ENCODE measurements around the gene FOXO3.

The FOXO3 gene

GRCh38 chr6:108714766-108715414, 154.2 kb downstream of the FOXO3 start:
- H3K36me3 ChIP-seq (ENCODE audit: control insufficient read depth, insufficient read depth, low read length), result no peaks in the 10 kb centered on the region
- no peak overlapping the region for H3K4me3 ChIP-seq (ENCODE audit: extremely low read depth, insufficient read depth, low read length, poor library complexity, severe bottlenecking)
- no peaks in the 10 kb centered on the region for H3K9me3 ChIP-seq (ENCODE audit: control insufficient read depth, low read length)
- H3K4me1 ChIP-seq (ENCODE audit: control insufficient read depth, insufficient read depth, low read length, poor library complexity, severe bottlenecking), result peaks cover 13% of the 10 kb centered on the region
- H3K27ac ChIP-seq (ENCODE audit: low read depth, low read length, severe bottlenecking), result no peak overlapping the region
- WGBS, 2 experiments (ENCODE audit: insufficient coverage in 2 of 2), result 88 to 91% methylated on average over 9 of the region's 9 CpGs

- no CpG with 5 or more reads among the region's 5 CpGs for WGBS, 2 experiments (ENCODE audit: insufficient coverage in 2 of 2)
Measured at GRCh38 chr6:108715832-108716231, 155.1 kb downstream of the FOXO3 start.

GRCh38 chr6:108716801-108717791, 156.4 kb downstream of the FOXO3 start:
- H3K4me3 ChIP-seq (ENCODE audit: extremely low read depth, insufficient read depth, low read length, poor library complexity, severe bottlenecking), result no peak overlapping the region
- no peaks in the 10 kb centered on the region for H3K36me3 ChIP-seq (ENCODE audit: control insufficient read depth, insufficient read depth, low read length)
- H3K9me3 ChIP-seq (ENCODE audit: control insufficient read depth, low read length), result no peaks in the 10 kb centered on the region
- H3K4me1 ChIP-seq (ENCODE audit: control insufficient read depth, insufficient read depth, low read length, poor library complexity, severe bottlenecking), result peaks cover 12% of the 10 kb centered on the region
- 93 to 96% methylated on average over 26 to 33 of the region's 39 CpGs for WGBS, 2 experiments (ENCODE audit: insufficient coverage in 2 of 2)
- H3K27ac ChIP-seq (ENCODE audit: low read depth, low read length, severe bottlenecking), result no peak overlapping the region

More at GRCh38 chr6:108715832-108716231, 155.1 kb downstream of the FOXO3 start:
- no peaks in the 10 kb centered on the region for H3K9me3 ChIP-seq (ENCODE audit: control insufficient read depth, low read length)
- no peak overlapping the region for H3K27ac ChIP-seq (ENCODE audit: low read depth, low read length, severe bottlenecking)
- peaks cover 13% of the 10 kb centered on the region for H3K4me1 ChIP-seq (ENCODE audit: control insufficient read depth, insufficient read depth, low read length, poor library complexity, severe bottlenecking)
- no peaks in the 10 kb centered on the region for H3K36me3 ChIP-seq (ENCODE audit: control insufficient read depth, insufficient read depth, low read length)
- no peak overlapping the region for H3K4me3 ChIP-seq (ENCODE audit: extremely low read depth, insufficient read depth, low read length, poor library complexity, severe bottlenecking)

- Histone ChIP-seq H3K9me3 (ENCODE audit: control insufficient read depth, low read length) (peaks cover 5% of the 10 kb centered on the region), H3K36me3 (ENCODE audit: control insufficient read depth, insufficient read depth, low read length) (no peaks in the 10 kb centered on the region), H3K4me1 (ENCODE audit: control insufficient read depth, insufficient read depth, low read length, poor library complexity, severe bottlenecking) (peaks cover 8% of the 10 kb centered on the region), H3K27ac (ENCODE audit: low read depth, low read length, severe bottlenecking) (no peak overlapping the region), H3K4me3 (ENCODE audit: extremely low read depth, insufficient read depth, low read length, poor library complexity, severe bottlenecking) (no peak overlapping the region)
- 83 to 87% methylated on average over 2 to 3 of the region's 3 CpGs for WGBS, 2 experiments (ENCODE audit: insufficient coverage in 2 of 2)
Measured at GRCh38 chr6:108719477-108719876, 158.8 kb downstream of the FOXO3 start.

GRCh38 chr6:108720827-108721226, 160.1 kb downstream of the FOXO3 start:
- no peak overlapping the region for H3K4me3 ChIP-seq (ENCODE audit: extremely low read depth, insufficient read depth, low read length, poor library complexity, severe bottlenecking)
- peaks cover 8% of the 10 kb centered on the region for H3K4me1 ChIP-seq (ENCODE audit: control insufficient read depth, insufficient read depth, low read length, poor library complexity, severe bottlenecking)
- H3K27ac ChIP-seq (ENCODE audit: low read depth, low read length, severe bottlenecking), result no peak overlapping the region
- no peaks in the 10 kb centered on the region for H3K36me3 ChIP-seq (ENCODE audit: control insufficient read depth, insufficient read depth, low read length)
- peaks cover 5% of the 10 kb centered on the region for H3K9me3 ChIP-seq (ENCODE audit: control insufficient read depth, low read length)
- WGBS, 2 experiments (ENCODE audit: insufficient coverage in 2 of 2), result 77 to 94% methylated on average over 2 of the region's 2 CpGs

GRCh38 chr6:108721286-108721685, 160.6 kb downstream of the FOXO3 start:
- no peak overlapping the region for H3K27ac ChIP-seq (ENCODE audit: low read depth, low read length, severe bottlenecking)
- 20 to 65% methylated on average over 1 to 2 of the region's 5 CpGs for WGBS, 2 experiments (ENCODE audit: insufficient coverage in 2 of 2)

GRCh38 chr6:108723594-108723993, 162.9 kb downstream of the FOXO3 start:
- Histone ChIP-seq H3K27ac (ENCODE audit: low read depth, low read length, severe bottlenecking) (no peak overlapping the region), H3K9me3 (ENCODE audit: control insufficient read depth, low read length) (peaks cover 5% of the 10 kb centered on the region), H3K4me3 (ENCODE audit: extremely low read depth, insufficient read depth, low read length, poor library complexity, severe bottlenecking) (no peak overlapping the region), H3K4me1 (ENCODE audit: control insufficient read depth, insufficient read depth, low read length, poor library complexity, severe bottlenecking) (peaks cover 8% of the 10 kb centered on the region), H3K36me3 (ENCODE audit: control insufficient read depth, insufficient read depth, low read length) (no peaks in the 10 kb centered on the region)
- WGBS, 2 experiments (ENCODE audit: insufficient coverage in 2 of 2), result no CpG with 5 or more reads among the region's 1 CpG

More at GRCh38 chr6:108721286-108721685, 160.6 kb downstream of the FOXO3 start:
- Histone ChIP-seq H3K36me3 (ENCODE audit: control insufficient read depth, insufficient read depth, low read length) (no peaks in the 10 kb centered on the region), H3K9me3 (ENCODE audit: control insufficient read depth, low read length) (peaks cover 5% of the 10 kb centered on the region), H3K4me3 (ENCODE audit: extremely low read depth, insufficient read depth, low read length, poor library complexity, severe bottlenecking) (no peak overlapping the region), H3K4me1 (ENCODE audit: control insufficient read depth, insufficient read depth, low read length, poor library complexity, severe bottlenecking) (peaks cover 8% of the 10 kb centered on the region)

- 83 to 93% methylated on average over 1 to 6 of the region's 7 CpGs for WGBS, 2 experiments (ENCODE audit: insufficient coverage in 2 of 2)
- Histone ChIP-seq H3K9me3 (ENCODE audit: control insufficient read depth, low read length) (peaks cover 5% of the 10 kb centered on the region), H3K4me3 (ENCODE audit: extremely low read depth, insufficient read depth, low read length, poor library complexity, severe bottlenecking) (no peak overlapping the region), H3K27ac (ENCODE audit: low read depth, low read length, severe bottlenecking) (no peak overlapping the region), H3K4me1 (ENCODE audit: control insufficient read depth, insufficient read depth, low read length, poor library complexity, severe bottlenecking) (peaks cover 7% of the 10 kb centered on the region), H3K36me3 (ENCODE audit: control insufficient read depth, insufficient read depth, low read length) (no peaks in the 10 kb centered on the region)
Measured at GRCh38 chr6:108726726-108727339, 166.1 kb downstream of the FOXO3 start.

- Histone ChIP-seq H3K27ac (ENCODE audit: low read depth, low read length, severe bottlenecking) (no peak overlapping the region), H3K9me3 (ENCODE audit: control insufficient read depth, low read length) (peaks cover 5% of the 10 kb centered on the region), H3K4me3 (ENCODE audit: extremely low read depth, insufficient read depth, low read length, poor library complexity, severe bottlenecking) (no peak overlapping the region), H3K4me1 (ENCODE audit: control insufficient read depth, insufficient read depth, low read length, poor library complexity, severe bottlenecking) (peaks cover 10% of the 10 kb centered on the region), H3K36me3 (ENCODE audit: control insufficient read depth, insufficient read depth, low read length) (no peaks in the 10 kb centered on the region)
- 87 to 90% methylated on average over 8 to 12 of the region's 13 CpGs for WGBS, 2 experiments (ENCODE audit: insufficient coverage in 2 of 2)
Measured at GRCh38 chr6:108727966-108728730, 167.4 kb downstream of the FOXO3 start.

GRCh38 chr6:108728826-108729225, 168.1 kb downstream of the FOXO3 start:
- H3K4me3 ChIP-seq (ENCODE audit: extremely low read depth, insufficient read depth, low read length, poor library complexity, severe bottlenecking), result no peak overlapping the region
- 50 to 80% methylated on average over 2 to 5 of the region's 7 CpGs for WGBS, 2 experiments (ENCODE audit: insufficient coverage in 2 of 2)
- peaks cover 10% of the 10 kb centered on the region for H3K4me1 ChIP-seq (ENCODE audit: control insufficient read depth, insufficient read depth, low read length, poor library complexity, severe bottlenecking)
- H3K36me3 ChIP-seq (ENCODE audit: control insufficient read depth, insufficient read depth, low read length), result no peaks in the 10 kb centered on the region
- H3K27ac ChIP-seq (ENCODE audit: low read depth, low read length, severe bottlenecking), result no peak overlapping the region
- H3K9me3 ChIP-seq (ENCODE audit: control insufficient read depth, low read length), result peaks cover 5% of the 10 kb centered on the region

Data from mesodermal cell (in vitro differentiated cells).